ENCODE data around the gene KLK15. TPM values are rescaled to one million over a fixed set of nuclear protein-coding genes. Genes with fewer than 3 reads are reported as not detected.

The KLK15 gene
- total and polyA plus RNA-seq, 2 of the 8 experiments (the other 6 are each of a cell fraction or from before 2014, with no cell fraction given): not detected

DNA sequence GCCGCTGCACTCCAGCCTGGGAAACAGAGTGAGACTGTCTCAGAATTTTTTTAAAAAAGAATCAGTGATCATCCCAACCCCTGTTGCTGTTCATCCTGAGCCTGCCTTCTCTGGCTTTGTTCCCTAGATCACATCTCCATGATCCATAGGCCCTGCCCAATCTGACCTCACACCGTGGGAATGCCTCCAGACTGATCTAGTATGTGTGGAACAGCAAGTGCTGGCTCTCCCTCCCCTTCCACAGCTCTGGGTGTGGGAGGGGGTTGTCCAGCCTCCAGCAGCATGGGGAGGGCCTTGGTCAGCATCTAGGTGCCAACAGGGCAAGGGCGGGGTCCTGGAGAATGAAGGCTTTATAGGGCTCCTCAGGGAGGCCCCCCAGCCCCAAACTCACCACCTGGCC is 39.7 kb upstream of the KLK15 start, which contains the start of gene KLK2:
TSS of gene KLK2 (plus strand) at position 384 of the 400 bp plus-strand sequence. CDS start 35 bp downstream, outside the sequence.
- Histone ChIP-seq H2AFZ (ENCODE audit: low read length) (no peak within 1 kb of the TSS), H2BK120ac (replicated peaks; ENCODE audit: low read depth, low read length) (no peak within 1 kb of the TSS), H2BK5ac (ENCODE audit: low read depth, low read length) (no peak within 1 kb of the TSS), H2AK5ac (ENCODE audit: low read depth, low read length) (no peak within 1 kb of the TSS), H3K4me1 (replicated peaks in 1 of 4; ENCODE audit: control insufficient read depth in 3 of 4, insufficient read depth in 4 of 4, low read length in 3 of 4) (peaks cover 0 to 12% (median 3%) of the 10 kb centered on the region in 4 experiments; a peak in 3 of 7 replicates), H3K56ac (replicated peaks; ENCODE audit: insufficient read length, low read depth, low read length) (no peak within 1 kb of the TSS), H3K27me3 (replicated peaks in 1 of 4; ENCODE audit: control insufficient read depth in 3 of 4, extremely low read depth in 1 of 4, insufficient read depth in 3 of 4, low read length in 3 of 4) (peaks cover 0 to 3% (median 1%) of the 10 kb centered on the region in 4 experiments; a peak in 4 of 7 replicates), H4K5ac (ENCODE audit: insufficient read length, low read depth, low read length) (no peak within 1 kb of the TSS), H3K79me2 (ENCODE audit: control insufficient read depth in 1 of 2, insufficient read depth in 2 of 2, low read length in 2 of 2) (no peaks in the 10 kb centered on the region), H2BK15ac (ENCODE audit: low read length) (no peak within 1 kb of the TSS), H4K91ac (replicated peaks; ENCODE audit: insufficient read length, low read length) (no peak within 1 kb of the TSS), H3K27ac (ENCODE audit: low read depth, low read length) (no peak within 1 kb of the TSS), H3K79me1 (ENCODE audit: low read depth, low read length) (no peaks in the 10 kb centered on the region), H2BK12ac (ENCODE audit: low read depth, low read length) (no peak within 1 kb of the TSS), H3K9me3 (ENCODE audit: insufficient read depth in 2 of 2, low read depth in 1 of 2, low read length in 1 of 2) (no peaks in the 10 kb centered on the region; a peak in 1 of 4 replicates), H4K20me1 (replicated peaks in 1 of 2; ENCODE audit: control insufficient read depth in 1 of 2, insufficient read depth in 2 of 2, low read length in 2 of 2) (no peaks in the 10 kb centered on the region), H3K18ac (ENCODE audit: extremely low read depth, low read length) (no peak within 1 kb of the TSS), H3K36me3 (ENCODE audit: control insufficient read depth in 2 of 4, insufficient read depth in 4 of 4, low read length in 3 of 4) (no peaks in the 10 kb centered on the region), H3K14ac (ENCODE audit: insufficient read length) (no peak within 1 kb of the TSS), H2BK20ac (ENCODE audit: low read length) (no peak within 1 kb of the TSS), H3K4me3 (ENCODE audit: extremely low read depth in 1 of 4, insufficient read depth in 2 of 4, low read depth in 3 of 4, low read length in 4 of 4) (no peak within 1 kb of the TSS), H3K9ac (replicated peaks in 1 of 4; ENCODE audit: extremely low read depth in 1 of 4, low read depth in 3 of 4, low read length in 3 of 4) (no peak within 1 kb of the TSS; a peak in 1 of 7 replicates), H3K23me2 (ENCODE audit: low read depth, low read length) (peaks cover 5% of the 10 kb centered on the region; the same call in 1 of the 2 replicates), H4K8ac (ENCODE audit: extremely low read depth, insufficient read depth, low read length) (no peak within 1 kb of the TSS), H3K4me2 (ENCODE audit: insufficient read depth in 1 of 2, low read depth in 2 of 2, low read length in 2 of 2) (no peak within 1 kb of the TSS), H3K23ac (ENCODE audit: insufficient read length) (no peak within 1 kb of the TSS), H3K4ac (replicated peaks; ENCODE audit: insufficient read length, low read depth, low read length) (no peak within 1 kb of the TSS)
- 97% methylated on average over 2 of the region's 3 CpGs; no CpG with 5 or more reads in 1 of the 2 experiments for WGBS, 2 experiments (ENCODE audit: extremely low coverage in 1 of 2, insufficient coverage in 1 of 2, insufficient read length in 1 of 2, insufficient replicate concordance in 2 of 2, low coverage in 1 of 2, low lambda C conversion rate in 2 of 2, missing lambda C conversion rate in 1 of 2)
- CTCF ChIA-PET (ENCODE audit: partially characterized antibody): interaction anchor here (0.8 to 1.5 kb wide), 3 partner anchors 22 to 49 kb away, joined by 3 to 5 read pairs (median 3); no protein-coding TSS in a partner anchor
- TF ChIP-seq BACH1 (IDR thresholded peaks at IDR 0.05; ENCODE audit: low read length): no peak
- no peak for TF ChIP-seq EP300 (IDR thresholded peaks at IDR 0.05; ENCODE audit: borderline replicate concordance in 1 of 2, low read depth in 2 of 2, low read length in 2 of 2)
- TF ChIP-seq SIRT6 (IDR thresholded peaks at IDR 0.05; ENCODE audit: low read length): no peak
- POLR2A ChIA-PET (ENCODE audit: partially characterized antibody): interaction anchor here (1.1 to 3.6 kb wide), 3 partner anchors 52 to 77 kb away, joined by 3 to 16 read pairs (median 4); no protein-coding TSS in a partner anchor
- FAIRE-seq (no peak), DNase-seq (ENCODE audit: low read depth in 1 of 2, low spot score in 2 of 2) (no peak)

Data from H1 (cell line).